ENCODE data around the gene OVOL2.
"Not testable (repeated sequence)": the region's sequence is repeated elsewhere in the genome, so short reads cannot be mapped to it uniquely, and the experiment has no call there.

The OVOL2 gene

GRCh38 chr20:18041462-18041861 is 16.3 kb downstream of the OVOL2 start:
- TF ChIP-seq CTCF (IDR thresholded peaks at IDR 0.05; ENCODE audit: borderline replicate concordance, insufficient read depth, low read depth, low read length), result no peak
- H3K4me3 ChIP-seq (ENCODE audit: low read depth, low read length), result no peak overlapping the region

- no peak overlapping the region for H3K4me3 ChIP-seq (ENCODE audit: low read depth, low read length)
- TF ChIP-seq CTCF (IDR thresholded peaks at IDR 0.05; ENCODE audit: borderline replicate concordance, insufficient read depth, low read depth, low read length), result no peak
Measured at GRCh38 chr20:18039063-18039462, 18.7 kb downstream of the OVOL2 start.

- no peak for TF ChIP-seq CTCF (IDR thresholded peaks at IDR 0.05; ENCODE audit: borderline replicate concordance, insufficient read depth, low read depth, low read length)
- H3K4me3 ChIP-seq (ENCODE audit: low read depth, low read length), result no peak overlapping the region
Measured at GRCh38 chr20:18034039-18034438, 23.7 kb downstream of the OVOL2 start.

- no peak for TF ChIP-seq CTCF (IDR thresholded peaks at IDR 0.05; ENCODE audit: borderline replicate concordance, insufficient read depth, low read depth, low read length)
- H3K4me3 ChIP-seq (ENCODE audit: low read depth, low read length), result no peak overlapping the region
Measured at GRCh38 chr20:18032977-18033892, 24.5 kb downstream of the OVOL2 start.

GRCh38 chr20:18031888-18032509 is 25.7 kb downstream of the OVOL2 start:
- no peak for TF ChIP-seq CTCF (IDR thresholded peaks at IDR 0.05; ENCODE audit: borderline replicate concordance, insufficient read depth, low read depth, low read length)
- H3K4me3 ChIP-seq (ENCODE audit: low read depth, low read length), result no peak overlapping the region

GRCh38 chr20:18031050-18031449 is 26.7 kb downstream of the OVOL2 start:
- no peak for TF ChIP-seq CTCF (IDR thresholded peaks at IDR 0.05; ENCODE audit: borderline replicate concordance, insufficient read depth, low read depth, low read length)
- H3K4me3 ChIP-seq (ENCODE audit: low read depth, low read length), result no peak overlapping the region

GRCh38 chr20:18030020-18030419 is 27.7 kb downstream of the OVOL2 start:
- H3K4me3 ChIP-seq (ENCODE audit: low read depth, low read length), result no peak overlapping the region
- TF ChIP-seq CTCF (IDR thresholded peaks at IDR 0.05; ENCODE audit: borderline replicate concordance, insufficient read depth, low read depth, low read length), result no peak

- H3K4me3 ChIP-seq (ENCODE audit: low read depth, low read length), result not testable (repeated sequence)
Measured at GRCh38 chr20:18027011-18027410, 30.7 kb downstream of the OVOL2 start.

Data from GM12875 (cell line).